MM.1S (cell line): Measurements from ENCODE around the gene NCEH1.

Experiments used
- CTCF ChIP-seq: fragments of 300-600 bp; sonication (generic); IDR thresholded peaks from 2 replicates; pipeline ENCODE4 v1.5.1; 2016; ENCODE audit warnings: antibody characterized with exemption, low read length, mixed read lengths
- EZH2 ChIP-seq: fragments of 300-600 bp; sonication (generic); optimal IDR thresholded peaks from 2 replicates; pipeline ENCODE3; 2017; ENCODE audit warnings: low read depth, mild to moderate bottlenecking, antibody characterized with exemption, low read length, mixed read lengths
- EZH2phosphoT487 ChIP-seq: fragments of 300-600 bp; sonication (generic); IDR thresholded peaks from 2 replicates; pipeline ENCODE4 v1.6.1; 2018; ENCODE audit warnings: antibody characterized with exemption, low read length

DNA sequence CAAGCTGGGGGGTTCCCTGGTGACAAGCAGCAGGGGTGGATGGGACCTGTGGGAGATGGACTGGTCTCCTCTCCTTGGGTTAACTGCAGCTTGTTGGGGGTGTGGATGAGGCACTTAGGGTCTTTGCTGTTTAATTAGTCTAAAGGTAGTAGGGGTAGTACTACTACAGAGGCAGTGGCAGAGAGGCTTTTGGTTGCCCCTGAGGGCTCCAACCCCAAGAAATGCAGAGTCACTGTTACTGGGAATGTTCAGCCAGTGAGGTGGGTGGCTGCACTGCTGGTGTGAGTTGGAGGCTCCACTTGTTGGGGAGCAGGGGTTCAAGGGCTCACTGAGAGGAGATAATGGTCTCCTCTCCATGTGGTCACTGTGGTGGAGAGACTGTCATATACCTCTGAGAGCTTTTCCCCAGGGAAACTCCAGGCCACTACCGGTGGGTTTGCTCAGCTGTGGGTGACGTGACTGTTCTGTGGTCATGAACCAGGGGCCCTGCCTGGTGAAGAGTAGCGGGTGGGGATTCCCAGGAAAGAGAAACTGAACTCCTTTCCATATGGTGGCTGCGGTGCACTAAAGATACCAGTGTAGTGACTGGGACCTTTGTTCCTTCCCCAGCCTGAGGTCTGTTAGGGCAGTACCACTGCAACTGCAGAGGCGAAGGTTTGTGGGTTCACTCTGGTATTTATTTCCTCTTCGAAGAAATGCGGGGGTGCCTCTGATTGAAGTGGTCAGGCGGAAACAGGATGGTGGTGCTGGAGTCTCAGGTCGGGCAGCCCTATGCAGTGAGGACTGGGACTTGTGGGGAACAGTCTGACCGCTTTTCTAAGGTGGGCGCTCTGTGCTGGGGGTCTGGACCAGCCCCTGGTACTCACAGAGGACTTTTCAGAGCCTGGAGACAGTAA, 118.7 kb downstream of the NCEH1 start:
- TF ChIP-seq EZH2 = no peak
- TF ChIP-seq CTCF = no peak
- TF ChIP-seq EZH2phosphoT487 = no peak
